Measurements from ENCODE around the gene ACTA1.

Gene ACTA1

GRCh38 chr1:229392936-229393335 is 41.0 kb downstream of the ACTA1 start:
- no peak overlapping the region for H3K4me3 ChIP-seq (ENCODE audit: low read depth, low read length)
- no peak for TF ChIP-seq MYC (IDR thresholded peaks at IDR 0.05; ENCODE audit: low read depth, low read length)
- TF ChIP-seq POLR2A (IDR thresholded peaks at IDR 0.05; ENCODE audit: extremely low read depth, insufficient read length): no peak
- TF ChIP-seq, protein P1, sequence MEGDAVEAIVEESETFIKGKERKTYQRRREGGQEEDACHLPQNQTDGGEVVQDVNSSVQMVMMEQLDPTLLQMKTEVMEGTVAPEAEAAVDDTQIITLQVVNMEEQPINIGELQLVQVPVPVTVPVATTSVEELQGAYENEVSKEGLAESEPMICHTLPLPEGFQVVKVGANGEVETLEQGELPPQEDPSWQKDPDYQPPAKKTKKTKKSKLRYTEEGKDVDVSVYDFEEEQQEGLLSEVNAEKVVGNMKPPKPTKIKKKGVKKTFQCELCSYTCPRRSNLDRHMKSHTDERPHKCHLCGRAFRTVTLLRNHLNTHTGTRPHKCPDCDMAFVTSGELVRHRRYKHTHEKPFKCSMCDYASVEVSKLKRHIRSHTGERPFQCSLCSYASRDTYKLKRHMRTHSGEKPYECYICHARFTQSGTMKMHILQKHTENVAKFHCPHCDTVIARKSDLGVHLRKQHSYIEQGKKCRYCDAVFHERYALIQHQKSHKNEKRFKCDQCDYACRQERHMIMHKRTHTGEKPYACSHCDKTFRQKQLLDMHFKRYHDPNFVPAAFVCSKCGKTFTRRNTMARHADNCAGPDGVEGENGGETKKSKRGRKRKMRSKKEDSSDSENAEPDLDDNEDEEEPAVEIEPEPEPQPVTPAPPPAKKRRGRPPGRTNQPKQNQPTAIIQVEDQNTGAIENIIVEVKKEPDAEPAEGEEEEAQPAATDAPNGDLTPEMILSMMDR (IDR thresholded peaks at IDR 0.05; ENCODE audit: low read depth, low read length): no peak
- TF ChIP-seq, protein P2, sequence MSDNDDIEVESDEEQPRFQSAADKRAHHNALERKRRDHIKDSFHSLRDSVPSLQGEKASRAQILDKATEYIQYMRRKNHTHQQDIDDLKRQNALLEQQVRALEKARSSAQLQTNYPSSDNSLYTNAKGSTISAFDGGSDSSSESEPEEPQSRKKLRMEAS (IDR thresholded peaks at IDR 0.05; ENCODE audit: low read depth, low read length): no peak
- no peak for DNase-seq (ENCODE audit: low read depth)

DNA sequence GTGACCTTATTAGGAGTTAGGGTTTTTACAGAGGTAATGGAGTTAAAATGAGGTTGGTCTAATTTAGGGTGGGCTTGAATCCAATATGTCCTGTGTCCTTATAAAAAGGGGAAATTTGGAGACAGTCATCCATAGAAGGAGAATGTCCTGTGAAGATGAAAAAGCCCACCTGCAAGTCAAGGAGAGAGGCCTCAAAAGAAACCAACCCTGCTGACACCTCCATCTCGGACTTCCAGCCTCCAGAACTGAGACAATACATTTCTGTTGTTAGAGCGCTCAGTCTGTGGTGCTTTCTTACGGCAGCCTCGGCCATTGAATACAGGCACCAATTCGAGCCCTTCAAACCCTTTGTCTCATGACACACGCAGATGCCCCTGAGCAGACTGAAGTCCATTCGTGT is 43.8 kb downstream of the ACTA1 start:
- TF ChIP-seq, protein P2 (IDR thresholded peaks at IDR 0.05; ENCODE audit: low read depth, low read length): no peak
- no peak overlapping the region for H3K4me3 ChIP-seq (ENCODE audit: low read depth, low read length)
- no peak for DNase-seq (ENCODE audit: low read depth)

DNA sequence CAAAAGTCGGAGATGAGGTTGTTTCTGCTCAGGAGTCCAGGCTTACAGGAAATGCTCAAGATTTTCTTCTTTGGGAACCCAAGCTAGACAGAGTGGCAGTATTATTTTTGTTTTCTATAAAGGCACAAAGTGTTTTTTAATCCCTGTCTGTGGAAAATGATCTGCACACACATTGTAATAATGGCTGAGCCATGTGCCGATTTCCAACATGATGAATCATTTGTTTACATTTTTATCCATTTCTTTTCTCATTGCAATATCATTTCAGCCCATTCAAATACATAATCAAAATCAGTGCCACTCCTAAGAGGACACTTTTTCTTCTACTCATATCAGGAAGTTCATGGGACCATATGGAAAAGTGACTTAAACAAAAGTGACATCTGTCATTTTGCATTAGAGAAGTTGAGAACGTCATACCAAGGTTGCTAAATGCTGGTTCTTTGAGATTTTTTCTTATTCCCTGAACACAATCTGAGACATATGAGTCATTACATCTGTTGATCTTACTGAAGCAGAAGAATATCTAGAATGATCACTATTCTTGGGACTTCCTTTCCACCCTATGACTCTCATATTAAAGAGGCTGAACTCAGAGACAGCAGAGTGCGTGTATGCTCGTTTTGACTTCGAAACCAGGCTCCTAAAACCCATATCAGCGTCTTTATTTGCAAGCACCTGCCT is 44.9 kb downstream of the ACTA1 start:
- TF ChIP-seq, protein P1 (IDR thresholded peaks at IDR 0.05; ENCODE audit: low read depth, low read length): no peak
- TF ChIP-seq, protein P2 (IDR thresholded peaks at IDR 0.05; ENCODE audit: low read depth, low read length): no peak
- no peak for TF ChIP-seq MYC (IDR thresholded peaks at IDR 0.05; ENCODE audit: low read depth, low read length)
- TF ChIP-seq POLR2A (IDR thresholded peaks at IDR 0.05; ENCODE audit: extremely low read depth, insufficient read length): no peak
- H3K4me3 ChIP-seq (ENCODE audit: low read depth, low read length): no peak overlapping the region
- DNase-seq (ENCODE audit: low read depth): no peak

DNA sequence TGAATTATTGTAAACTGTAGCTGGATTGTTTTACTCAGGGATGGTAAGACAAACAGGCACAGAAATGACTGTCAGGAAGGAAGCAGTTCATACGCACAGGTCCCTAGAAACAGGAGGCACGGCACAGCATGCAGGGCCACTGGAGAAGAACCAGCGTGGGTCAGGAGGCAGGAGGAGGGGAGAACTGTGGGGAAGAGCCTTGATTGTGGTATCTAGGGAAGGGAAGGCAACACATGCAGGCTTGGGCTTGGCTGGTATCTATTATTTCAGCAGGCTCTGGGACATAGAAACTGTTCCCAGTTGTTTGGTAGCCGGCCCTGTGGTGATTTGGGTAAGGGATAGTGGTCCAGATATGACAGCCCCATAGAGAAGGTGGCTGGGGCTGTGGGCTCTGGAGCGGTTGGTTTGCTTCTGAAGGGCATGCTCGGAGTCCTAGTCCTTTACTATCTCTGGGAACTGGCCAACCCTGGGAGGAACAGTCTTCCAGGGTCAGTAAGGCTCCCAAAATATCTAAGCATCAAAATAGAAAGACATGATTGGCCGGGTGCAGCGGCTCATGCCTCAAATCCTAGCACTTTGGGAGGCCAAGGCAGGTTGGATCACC is 47.9 kb downstream of the ACTA1 start:
- TF ChIP-seq, protein P2 (IDR thresholded peaks at IDR 0.05; ENCODE audit: low read depth, low read length): no peak
- TF ChIP-seq, protein P1 (IDR thresholded peaks at IDR 0.05; ENCODE audit: low read depth, low read length): no peak
- TF ChIP-seq MYC (IDR thresholded peaks at IDR 0.05; ENCODE audit: low read depth, low read length) (no peak), POLR2A (IDR thresholded peaks at IDR 0.05; ENCODE audit: extremely low read depth, insufficient read length) (no peak)
- DNase-seq (ENCODE audit: low read depth): no peak
- no peak overlapping the region for H3K4me3 ChIP-seq (ENCODE audit: low read depth, low read length)

GRCh38 chr1:229384822-229385221 is 49.1 kb downstream of the ACTA1 start:
- TF ChIP-seq, protein P2 (IDR thresholded peaks at IDR 0.05; ENCODE audit: low read depth, low read length): no peak
- no peak for TF ChIP-seq POLR2A (IDR thresholded peaks at IDR 0.05; ENCODE audit: extremely low read depth, insufficient read length)
- no peak for TF ChIP-seq MYC (IDR thresholded peaks at IDR 0.05; ENCODE audit: low read depth, low read length)
- TF ChIP-seq, protein P1 (IDR thresholded peaks at IDR 0.05; ENCODE audit: low read depth, low read length): no peak
- no peak overlapping the region for H3K4me3 ChIP-seq (ENCODE audit: low read depth, low read length)
- no peak for DNase-seq (ENCODE audit: low read depth)

GRCh38 chr1:229383961-229384360 is 49.9 kb downstream of the ACTA1 start:
- H3K4me3 ChIP-seq (ENCODE audit: low read depth, low read length): no peak overlapping the region
- TF ChIP-seq, protein P1 (IDR thresholded peaks at IDR 0.05; ENCODE audit: low read depth, low read length): no peak
- TF ChIP-seq MYC (IDR thresholded peaks at IDR 0.05; ENCODE audit: low read depth, low read length) (no peak), POLR2A (IDR thresholded peaks at IDR 0.05; ENCODE audit: extremely low read depth, insufficient read length) (no peak)
- TF ChIP-seq, protein P2 (IDR thresholded peaks at IDR 0.05; ENCODE audit: low read depth, low read length): no peak
- no peak for DNase-seq (ENCODE audit: low read depth)
